ENCODE measurements around the gene NBPF26.
"Not testable (repeated sequence)": the region's sequence is repeated elsewhere in the genome, so short reads cannot be mapped to it uniquely, and the experiment has no call there.

DNA sequence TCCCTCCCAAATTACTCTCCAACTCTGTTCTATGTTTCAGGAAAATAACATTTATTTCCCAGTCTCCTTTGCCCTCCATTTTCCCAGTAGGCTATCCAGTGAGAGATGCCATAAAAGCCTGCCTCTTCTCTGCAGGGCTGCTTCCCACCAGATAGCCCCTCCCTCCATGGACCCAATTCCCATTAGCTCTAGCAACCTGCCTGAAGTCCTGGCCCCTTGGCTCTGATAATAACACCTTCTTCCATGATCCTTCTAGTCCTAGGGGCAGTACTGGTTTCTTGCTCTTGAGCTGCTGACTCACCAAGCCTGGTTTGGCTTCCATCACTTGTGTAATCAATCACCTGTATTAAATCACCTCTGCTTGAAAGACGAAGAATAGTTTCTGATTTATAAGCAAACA is 156.3 kb downstream of the NBPF26 start:
- TF ChIP-seq CTCF (IDR thresholded peaks at IDR 0.05; ENCODE audit: low read length); EZH2 (IDR thresholded peaks at IDR 0.05; ENCODE audit: borderline replicate concordance, low read length): not testable (repeated sequence)
